ENCODE data around the gene HAAO. TPM values are rescaled to one million over a fixed set of nuclear protein-coding genes. Genes with fewer than 3 reads are reported as not detected.

The HAAO gene
- total RNA-seq, 1 donor from 2014 or later = 6.4 TPM

DNA sequence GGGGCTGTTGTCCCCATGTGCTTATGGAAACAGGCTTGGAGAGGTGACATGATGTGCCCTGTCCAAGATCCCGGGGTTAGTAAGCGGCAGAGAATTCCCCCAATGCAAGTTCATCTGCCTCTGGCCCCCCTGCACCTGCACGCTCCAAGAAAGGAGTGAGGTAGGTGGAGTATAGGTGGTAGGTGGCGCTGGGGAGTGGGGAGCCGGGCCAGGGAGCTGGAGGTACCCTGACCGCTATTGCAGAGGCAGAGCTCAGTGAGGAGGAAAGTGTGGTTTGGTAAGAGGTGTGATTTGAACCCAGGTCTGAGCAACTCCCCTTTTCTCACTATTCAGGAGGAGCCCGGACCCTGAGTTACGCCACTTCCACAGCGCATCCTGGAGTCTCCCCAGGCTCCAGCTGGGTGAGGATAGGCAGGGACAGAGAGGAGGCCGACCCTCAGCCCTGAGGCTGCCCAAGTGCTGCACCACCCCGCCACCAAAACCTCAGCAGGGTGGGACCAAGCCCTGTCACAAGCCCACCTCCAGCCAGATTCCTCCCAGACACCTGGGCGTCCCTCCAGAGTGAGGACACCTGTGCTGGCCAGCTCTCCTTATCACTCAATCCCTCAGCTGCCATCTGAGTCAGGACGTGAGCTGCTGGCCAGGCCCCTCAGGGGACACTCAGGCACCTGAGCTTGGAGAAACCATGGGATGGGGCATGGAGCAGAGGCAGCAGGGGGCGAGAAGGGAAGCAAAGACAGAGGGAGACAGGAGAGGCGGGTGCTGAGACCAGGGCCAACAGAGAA is 5.6 kb downstream of the HAAO start:
- ATAC-seq = no peak
- Histone ChIP-seq H3K27me3 (no peaks in the 10 kb centered on the region), H3K36me3 (no peaks in the 10 kb centered on the region), H3K9me3 (no peaks in the 10 kb centered on the region), H3K4me1 (peaks cover 5% of the 10 kb centered on the region), H3K27ac (no peak overlapping the region), H3K4me3 (no peak overlapping the region)
- DNase-seq = no peak
- TF ChIP-seq CTCF (IDR thresholded peaks at IDR 0.05) = no peak
- intact Hi-C loops (cut with DNase I) = no loop called here

GRCh38 chr2:42784204-42784880 is 8.0 kb downstream of the HAAO start:
- no peak for ATAC-seq
- no peaks in the 10 kb centered on the region for H3K27me3 ChIP-seq
- no peak for DNase-seq
- no peak for TF ChIP-seq CTCF (IDR thresholded peaks at IDR 0.05)
- intact Hi-C loops (cut with DNase I) = no loop called here
- no peak overlapping the region for H3K27ac ChIP-seq
- H3K36me3 ChIP-seq = no peaks in the 10 kb centered on the region
- no peak overlapping the region for H3K4me3 ChIP-seq
- H3K4me1 ChIP-seq = no peaks in the 10 kb centered on the region
- no peaks in the 10 kb centered on the region for H3K9me3 ChIP-seq

- ATAC-seq (no peak), DNase-seq (no peak)
- intact Hi-C loops (cut with DNase I) = no loop called here
- H3K27me3 ChIP-seq = no peaks in the 10 kb centered on the region
- H3K27ac ChIP-seq = no peak overlapping the region
- no peaks in the 10 kb centered on the region for H3K4me1 ChIP-seq
- no peak for TF ChIP-seq CTCF (IDR thresholded peaks at IDR 0.05)
- no peaks in the 10 kb centered on the region for H3K36me3 ChIP-seq
- H3K4me3 ChIP-seq = no peak overlapping the region
- H3K9me3 ChIP-seq = no peaks in the 10 kb centered on the region
These were observed 8.9 kb downstream of the HAAO start for GRCh38 chr2:42783511-42783910.

GRCh38 chr2:42781181-42781580 is 11.2 kb downstream of the HAAO start:
- H3K27ac ChIP-seq = no peak overlapping the region
- TF ChIP-seq CTCF (IDR thresholded peaks at IDR 0.05) = no peak
- H3K4me1 ChIP-seq = no peaks in the 10 kb centered on the region
- no peaks in the 10 kb centered on the region for H3K36me3 ChIP-seq
- no peaks in the 10 kb centered on the region for H3K27me3 ChIP-seq
- intact Hi-C loops (cut with DNase I) = no loop called here
- DNase-seq (no peak), ATAC-seq (no peak)
- no peak overlapping the region for H3K4me3 ChIP-seq
- no peaks in the 10 kb centered on the region for H3K9me3 ChIP-seq

- no peak for ATAC-seq
- no peaks in the 10 kb centered on the region for H3K36me3 ChIP-seq
- intact Hi-C loops (cut with DNase I) = no loop called here
- no peak overlapping the region for H3K27ac ChIP-seq
- H3K4me3 ChIP-seq = no peak overlapping the region
- DNase-seq = no peak
- no peak for TF ChIP-seq CTCF (IDR thresholded peaks at IDR 0.05)
- H3K4me1 ChIP-seq = no peaks in the 10 kb centered on the region
- H3K9me3 ChIP-seq = no peaks in the 10 kb centered on the region
- H3K27me3 ChIP-seq = no peaks in the 10 kb centered on the region
These were observed 14.2 kb downstream of the HAAO start for GRCh38 chr2:42777883-42778805.

Data from upper lobe of right lung (tissue), 1 donor.